Panc1 (cell line): Measurements from ENCODE around the gene PAX3. TPM values are rescaled to one million over a fixed set of nuclear protein-coding genes. Genes with fewer than 3 reads are reported as not detected.

Experiments used
- ATAC-seq: fragments of 200-7000 bp; cut with Tn5 transposase; 2 replicates; pipeline ENCODE4 v1.9.1; 2020; ENCODE audit warnings: mild to moderate bottlenecking, moderate library complexity
- BruUV-seq: library from RNA; stranded (reverse); fragments of 400-500 nt; replicated peaks from 2 replicates; lab custom pipeline; 2021; lab: Mats Ljungman, UMichigan
- CTCF ChIA-PET: fragments of 300-600 bp; sonication (Branson Sonifier 250); formaldehyde crosslinking; loops from one replicate; lab custom pipeline; 2022; ENCODE audit warnings: antibody characterized with exemption; lab: Charles Lee
- POLR2A ChIA-PET: fragments of 300-600 bp; sonication (Branson Sonifier 250); formaldehyde crosslinking; loops from one replicate; lab custom pipeline; 2022; ENCODE audit warnings: antibody characterized with exemption; lab: Charles Lee
- DNase-seq: peaks from one replicate; pipeline ENCODE4 v3.0.0-alpha.2; 2010; ENCODE audit warnings: low read depth, low spot score
- H3K27ac ChIP-seq: 2 replicates; pipeline ENCODE4 v1.5.1; 2011; ENCODE audit warnings: mild to moderate bottlenecking, low read length, inconsistent platforms
- H3K27me3 ChIP-seq: fragments of 200-500 bp; sonication (Bioruptor generic); 2 replicates; pipeline ENCODE4 v1.6.0; 2014; ENCODE audit warnings: low read length, inconsistent platforms; ENCODE audit not compliant: control insufficient read depth, insufficient read depth
- H3K36me3 ChIP-seq: fragments of 200-500 bp; sonication (Bioruptor generic); 2 replicates; pipeline ENCODE4 v1.5.1; 2014; ENCODE audit warnings: inconsistent platforms, mild to moderate bottlenecking, low read length, moderate library complexity; ENCODE audit not compliant: control insufficient read depth, insufficient read depth
- H3K4me1 ChIP-seq: 2 replicates; pipeline ENCODE4 v1.5.1; 2011; ENCODE audit warnings: inconsistent platforms, mild to moderate bottlenecking, low read length, moderate library complexity; ENCODE audit not compliant: control insufficient read depth, insufficient read depth
- H3K4me3 ChIP-seq, 2 experiments: 2 replicates each; pipeline ENCODE4 v1.5.1; 2011 to 2012; ENCODE audit warnings: low read depth in 2 of 2, low read length in 2 of 2, mild to moderate bottlenecking in 2 of 2, inconsistent platforms in 1 of 2, moderate library complexity in 1 of 2
- H3K9me3 ChIP-seq: fragments of 200-500 bp; sonication (Bioruptor generic); 2 replicates; pipeline ENCODE4 v1.5.1; 2014; ENCODE audit warnings: low read depth, mild to moderate bottlenecking, inconsistent platforms, low read length, moderate library complexity; ENCODE audit not compliant: control insufficient read depth, insufficient read depth
- CTCF ChIP-seq: fragments of 450-650 bp; IDR thresholded peaks from 2 replicates; pipeline ENCODE4 v1.5.1; 2017; ENCODE audit warnings: mild to moderate bottlenecking
- POLR2AphosphoS5 ChIP-seq: IDR thresholded peaks from 2 replicates; pipeline ENCODE4 v1.6.1; 2012; ENCODE audit warnings: mild to moderate bottlenecking, low read depth, low read length, moderate library complexity
- REST ChIP-seq, 2 experiments: IDR thresholded peaks; 2 replicates each; pipeline ENCODE4 v1.6.1; 2011 to 2012; ENCODE audit warnings: low read depth in 2 of 2, control low read depth in 1 of 2, low read length in 1 of 2, mild to moderate bottlenecking in 1 of 2, moderate library complexity in 1 of 2; ENCODE audit not compliant: insufficient read depth in 1 of 2
- SIN3A ChIP-seq: IDR thresholded peaks from 2 replicates; pipeline ENCODE4 v1.6.1; 2012; ENCODE audit warnings: low read depth, mild to moderate bottlenecking, low read length, moderate library complexity, borderline replicate concordance; ENCODE audit not compliant: insufficient read depth
- TCF7L2 ChIP-seq: IDR thresholded peaks from 2 replicates; pipeline ENCODE4 v1.6.1; 2011; ENCODE audit warnings: mild to moderate bottlenecking, low read depth, low read length, inconsistent platforms
- in situ Hi-C: cut with HindIII; loops from 2 replicates; pipeline ENCODE4 v1.10.0; 2016; ENCODE audit warnings: low sequenced_read_pairs, low pct_unique_long_range_greater_than_20kb
- intact Hi-C: fragments of 100-400 bp; cut with micrococcal nuclease; formaldehyde crosslinking; loops from one replicate; pipeline ENCODE4 v1.10.0; 2022; ENCODE audit not compliant: unreplicated experiment
- total RNA-seq: library from RNA; stranded (reverse); gene quantifications from one replicate; pipeline ENCODE4 v1.2.1, GENCODE V29; 2021; ENCODE audit not compliant: unreplicated experiment

The PAX3 gene
- total RNA-seq, 1 experiment from 2014 or later, result not detected

- TF ChIP-seq SIN3A (no peak), POLR2AphosphoS5 (no peak), CTCF (no peak), TCF7L2 (no peak), REST (IDR thresholded peaks at IDR 0.05; ENCODE audit: insufficient read depth in 1 of 2, low read depth in 2 of 2, low read length in 1 of 2) (no peak)
- in situ Hi-C loops (no loop called here), intact Hi-C loops (no loop called here)
- Histone ChIP-seq H3K9me3 (no peaks in the 10 kb centered on the region), H3K27ac (no peak overlapping the region), H3K4me3 (no peak overlapping the region), H3K36me3 (no peaks in the 10 kb centered on the region), H3K4me1 (no peaks in the 10 kb centered on the region), H3K27me3 (no peaks in the 10 kb centered on the region; the same call in 1 of the 2 replicates)
- ChIA-PET CTCF (no interaction called here), POLR2A (no interaction called here)
- ATAC-seq (no peak), DNase-seq (no peak)
- BruUV-seq, result no TSS peak
These were observed 57.5 kb downstream of the PAX3 start for GRCh38 chr2:222241128-222241870.

- no TSS peak for BruUV-seq
- ChIA-PET POLR2A (no interaction called here), CTCF (no interaction called here)
- intact Hi-C loops (no loop called here), in situ Hi-C loops (no loop called here)
- Histone ChIP-seq H3K36me3 (no peaks in the 10 kb centered on the region), H3K4me1 (no peaks in the 10 kb centered on the region), H3K27me3 (no peaks in the 10 kb centered on the region; the same call in 1 of the 2 replicates), H3K9me3 (no peaks in the 10 kb centered on the region), H3K4me3 (no peak overlapping the region), H3K27ac (no peak overlapping the region)
- no peak for DNase-seq
- no peak for ATAC-seq
- TF ChIP-seq POLR2AphosphoS5 (no peak), SIN3A (no peak), CTCF (no peak), REST (IDR thresholded peaks at IDR 0.05; ENCODE audit: insufficient read depth in 1 of 2, low read depth in 2 of 2, low read length in 1 of 2) (no peak), TCF7L2 (no peak)
These were observed 58.1 kb downstream of the PAX3 start for GRCh38 chr2:222240676-222241049.
